Activated CD8-positive, alpha-beta memory T cell treated with anti-CD3 and anti-CD28 coated beads, Interleukin-2, amount 50 U/mL, for 24 hours (primary cell): ENCODE measurements around the gene TXNDC17.
"Not testable (repeated sequence)": the region's sequence is repeated elsewhere in the genome, so short reads cannot be mapped to it uniquely, and the experiment has no call there.

Experiments
- DNase-seq: peaks from one replicate; pipeline ENCODE4 v3.0.0-alpha.2; 2020; ENCODE audit errors: extremely low read depth

The TXNDC17 gene

DNA sequence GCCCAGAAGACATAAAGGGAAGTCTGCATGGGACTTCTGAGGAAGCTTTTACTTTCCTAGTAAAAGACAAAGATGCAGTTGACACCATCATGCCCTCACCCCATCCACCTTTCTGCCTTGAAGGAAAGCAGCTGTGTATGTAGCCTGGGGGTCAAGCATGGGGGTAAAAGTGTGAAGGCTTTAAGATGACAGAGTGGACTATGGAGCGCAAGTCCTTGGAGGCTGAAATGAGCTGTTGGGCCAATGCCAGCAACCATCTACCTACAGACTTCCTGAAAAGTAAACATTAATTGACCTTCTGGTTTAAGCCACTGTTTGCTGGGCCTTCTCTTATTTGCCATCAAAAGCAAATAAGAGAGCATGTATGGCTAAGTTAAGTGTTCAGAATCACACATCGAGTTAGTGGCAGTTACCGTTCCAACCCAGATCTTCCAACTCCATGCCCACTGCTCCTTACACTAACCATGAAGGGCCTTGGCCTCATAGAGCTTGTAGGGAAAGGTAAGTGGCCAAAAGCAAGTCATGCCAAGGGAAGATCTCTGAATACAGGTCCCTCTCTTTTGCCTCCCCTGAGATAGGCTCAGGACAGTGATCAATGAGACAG lies 42.3 kb downstream of the TXNDC17 start:
- no peak for DNase-seq

DNA sequence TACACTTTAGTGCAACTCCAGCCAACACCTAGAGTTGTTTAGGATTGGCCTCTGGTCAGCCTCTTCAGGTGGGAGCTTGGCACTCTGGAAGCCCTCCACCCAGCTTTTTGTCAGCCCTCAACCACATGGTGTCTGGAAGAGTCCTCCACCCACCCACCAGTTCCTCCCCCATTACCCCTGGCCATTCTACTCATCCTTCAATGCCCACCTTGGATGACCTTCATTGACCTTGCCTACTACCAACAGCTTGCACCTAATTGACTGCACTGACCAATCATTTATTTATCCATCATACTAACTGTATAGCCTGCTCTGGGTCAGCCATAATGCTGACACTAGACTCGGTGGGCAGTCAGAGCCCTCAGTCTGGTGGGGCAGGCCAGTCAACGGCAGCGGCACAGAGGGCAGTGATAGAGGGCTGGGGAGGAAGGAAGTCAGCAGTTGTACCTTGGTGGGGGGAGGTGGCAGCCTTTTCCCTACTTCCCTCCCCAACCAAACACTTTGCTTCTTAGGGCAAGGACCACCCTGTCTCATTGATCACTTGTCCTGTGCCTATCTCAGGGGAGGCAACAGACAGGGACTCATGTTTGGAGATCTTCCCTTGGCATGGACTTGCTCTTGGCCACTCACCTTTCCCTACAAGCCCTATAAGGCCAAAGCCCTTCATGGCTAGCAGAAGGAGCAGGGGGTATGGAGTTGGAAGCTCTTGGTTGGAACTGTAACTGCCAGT lies 43.0 kb downstream of the TXNDC17 start:
- no peak for DNase-seq

DNA sequence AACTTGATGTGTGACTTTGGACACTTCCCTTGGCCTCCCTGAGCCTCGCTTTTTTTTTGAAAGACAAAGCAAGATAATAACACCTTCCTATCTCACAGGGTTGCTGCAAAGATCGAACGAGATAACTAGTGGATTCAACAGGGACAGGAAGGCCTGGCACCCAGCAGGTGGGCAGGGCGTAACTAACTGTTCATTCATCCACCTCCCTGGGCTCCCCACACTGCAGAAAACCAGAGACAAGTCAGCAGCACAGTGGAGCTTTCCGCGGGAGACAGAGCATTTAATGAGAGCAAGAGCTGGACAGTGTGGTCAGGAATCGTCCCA lies 43.6 kb downstream of the TXNDC17 start:
- DNase-seq = no peak

DNA sequence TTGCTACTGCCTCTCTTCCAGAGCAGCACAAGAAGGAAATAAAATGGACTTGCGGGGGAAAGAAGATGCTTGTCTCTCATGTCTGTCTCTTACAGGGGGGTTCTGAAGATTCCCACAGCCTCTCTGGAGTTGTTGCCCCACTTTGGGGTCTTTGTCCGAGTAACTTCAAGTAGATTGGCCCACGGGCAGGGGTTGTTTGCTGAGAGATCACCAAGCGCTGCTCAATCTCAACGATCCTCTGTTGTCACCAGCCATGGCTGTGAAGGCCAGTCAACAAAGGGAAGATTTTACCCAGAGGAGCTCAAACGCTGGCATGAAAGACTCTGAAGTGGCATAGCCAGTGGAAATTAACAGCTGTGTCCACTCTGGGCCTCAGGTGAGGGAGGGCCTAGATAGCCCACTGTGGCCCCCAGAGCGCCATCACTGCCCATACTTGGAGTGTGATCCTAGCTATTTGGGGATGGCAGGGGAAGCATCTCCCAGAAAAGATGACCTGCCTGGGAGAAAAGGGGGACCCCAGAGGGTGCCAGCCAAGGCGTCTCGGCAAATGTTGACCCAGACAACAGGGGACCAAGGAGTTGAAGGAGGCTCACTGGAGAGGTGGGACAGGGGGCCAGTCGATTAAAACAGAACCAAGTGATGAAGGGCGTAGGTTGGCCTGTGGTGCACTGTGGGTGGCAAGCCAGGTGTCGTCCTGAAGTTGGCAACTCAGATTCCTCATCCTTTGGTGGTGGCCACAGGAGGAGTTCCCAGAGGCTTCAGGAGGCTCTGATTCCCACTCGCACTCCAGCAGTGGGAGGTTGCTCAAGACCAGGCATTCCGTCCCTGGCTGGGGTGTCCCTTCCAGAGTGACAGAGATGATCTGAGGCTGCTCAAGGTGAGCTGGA lies 44.3 kb downstream of the TXNDC17 start:
- DNase-seq = no peak

DNA sequence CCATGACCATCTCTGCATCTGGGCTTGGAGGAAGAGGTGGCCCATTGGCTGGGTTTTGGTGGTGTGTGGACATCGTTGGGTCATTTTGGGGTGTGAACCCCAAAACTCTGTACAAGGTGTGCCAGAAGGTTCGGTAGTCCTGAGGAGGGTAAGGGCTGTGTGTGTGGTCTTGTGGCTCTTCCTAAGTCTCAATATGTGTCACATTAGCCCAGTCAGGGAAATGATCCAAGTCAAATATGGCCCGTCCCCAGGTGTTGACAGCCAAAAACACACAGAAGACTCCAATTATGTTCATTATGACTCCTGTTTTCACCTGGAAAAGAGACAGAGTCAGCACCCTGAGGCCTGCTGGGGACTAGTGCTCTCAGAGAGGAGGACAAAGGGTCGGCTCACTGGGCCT lies 45.2 kb downstream of the TXNDC17 start:
- no peak for DNase-seq

DNA sequence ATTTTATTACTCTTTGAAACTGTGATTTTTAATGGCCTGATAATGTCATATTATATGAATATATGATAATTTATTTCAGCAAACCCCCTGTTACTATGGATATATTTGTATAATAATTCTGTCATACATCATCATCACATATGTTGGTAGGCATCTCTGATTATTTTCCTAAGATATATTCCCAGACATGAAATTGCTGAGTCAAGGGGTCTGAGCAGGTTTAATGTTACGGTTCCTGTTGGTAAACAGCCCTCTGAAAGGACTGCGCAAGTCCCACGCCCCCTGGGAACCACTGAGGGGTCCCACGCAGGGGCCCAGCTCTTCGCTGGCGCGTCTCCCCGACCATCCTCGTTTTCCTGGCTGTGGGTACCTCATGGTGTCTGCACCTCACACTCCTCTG lies 48.1 kb downstream of the TXNDC17 start:
- no peak for DNase-seq

DNA sequence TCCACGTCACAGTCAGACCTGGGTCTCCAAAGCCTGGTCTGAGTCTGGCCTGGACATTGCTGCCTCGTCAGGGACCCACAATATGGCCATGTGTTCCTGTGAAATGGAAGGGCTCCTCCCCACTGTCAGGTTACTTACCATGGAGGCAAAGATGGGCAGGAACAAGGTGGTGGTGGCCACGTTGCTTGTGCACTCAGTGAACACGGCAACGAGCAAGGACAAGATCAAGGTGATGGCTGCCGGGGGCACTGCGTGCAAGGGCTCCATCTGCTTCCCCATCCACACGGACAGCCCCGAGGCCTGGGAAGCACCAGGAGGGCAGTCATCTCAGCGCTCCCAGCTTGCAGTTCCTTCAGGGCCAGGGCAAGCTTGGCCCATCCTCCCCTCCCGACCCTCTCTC lies 49.8 kb downstream of the TXNDC17 start:
- DNase-seq = no peak

DNA sequence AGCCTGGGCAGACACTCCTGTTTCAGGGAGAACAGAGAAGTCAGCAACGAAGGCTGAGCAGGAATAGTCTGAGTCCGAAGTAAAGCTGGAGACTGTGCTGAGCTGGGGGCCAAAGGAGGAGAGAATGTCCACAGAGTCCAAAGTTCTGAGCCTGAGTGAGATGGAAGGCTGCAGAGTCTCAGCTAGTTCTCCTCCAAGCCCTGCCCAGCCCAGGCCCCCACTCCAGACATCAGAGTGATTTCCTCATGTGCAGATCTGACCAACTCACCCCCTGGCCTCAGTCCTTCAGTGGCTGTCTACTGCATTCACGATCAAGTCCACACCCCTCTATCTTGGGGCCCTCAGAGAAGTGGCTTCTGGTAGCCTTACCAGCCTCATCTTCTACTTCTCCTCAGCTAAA lies 50.7 kb downstream of the TXNDC17 start:
- DNase-seq = no peak

DNA sequence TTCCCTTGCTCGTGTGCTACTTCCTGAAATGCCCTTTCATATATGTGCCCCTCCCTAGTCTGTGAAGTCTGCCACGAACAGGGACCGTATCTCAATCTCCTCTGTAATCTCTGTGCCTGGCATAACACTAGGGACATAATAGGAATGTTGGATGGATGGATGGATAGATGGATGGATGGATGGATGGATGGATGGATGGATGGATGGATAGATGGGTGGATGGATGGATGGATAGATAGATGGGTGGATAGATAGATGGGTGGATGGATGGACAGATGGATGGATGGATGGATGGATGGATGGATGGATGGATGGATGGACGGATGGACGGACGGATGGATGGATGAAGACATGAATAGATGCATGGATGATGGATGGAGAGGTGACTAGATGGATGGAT lies 51.1 kb downstream of the TXNDC17 start:
- DNase-seq = not testable (repeated sequence)
